GDM1 (cell line): ENCODE results near the gene CPT2.
A peak's percentile ranks its signal among the peaks of the same experiment; 100 is the strongest.

Experiments
- DNase-seq: peaks from one replicate; lab custom pipeline; 2025; lab: John Stamatoyannopoulos, UW

The CPT2 gene

GRCh38 chr1:53196485-53197290, at the start of gene CPT2:
Gene CPT2 (plus strand): TSS chr1:53196824. CDS start chr1:53196944, 120 bp downstream.
- peak; percentile 93 for DNase-seq

DNA sequence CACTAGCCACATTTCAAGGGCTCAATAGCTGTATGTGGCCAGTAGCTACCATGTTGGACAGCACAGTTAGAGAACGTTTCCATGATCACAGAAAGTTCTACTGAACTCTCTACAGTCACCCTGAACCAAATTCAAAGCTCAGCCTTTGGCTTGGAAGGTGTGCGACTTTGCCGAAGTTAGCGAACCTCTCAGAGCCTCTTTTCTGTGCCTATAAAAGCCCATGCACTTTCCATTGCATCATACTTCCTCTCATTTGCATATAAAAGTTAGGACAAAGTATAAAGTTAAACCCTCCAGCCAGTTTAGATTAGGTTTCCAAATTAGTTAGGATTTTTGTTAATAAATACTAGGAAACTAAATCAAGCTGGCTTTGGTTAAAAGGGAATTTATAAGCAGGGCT, 49.5 kb upstream of the CPT2 start:
- DNase-seq: no peak

DNA sequence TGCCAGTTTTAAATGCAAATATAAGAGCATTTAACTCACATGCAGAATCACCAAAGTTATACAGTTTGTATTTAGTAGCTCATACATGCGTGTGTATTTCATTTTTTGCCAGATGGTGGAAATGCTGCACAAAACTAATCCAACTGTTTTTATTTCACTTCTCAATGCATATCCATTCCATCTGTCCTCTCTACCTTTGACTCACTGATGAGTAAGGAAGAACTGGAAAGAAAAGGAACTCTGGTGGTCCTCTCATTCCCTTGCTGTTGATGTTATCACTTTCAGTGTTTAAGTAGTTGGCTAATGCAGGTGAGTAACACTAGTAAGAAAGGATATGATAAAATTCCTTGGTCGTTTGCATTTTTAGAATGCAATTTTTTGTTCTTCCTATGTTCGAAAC, 48.5 kb upstream of the CPT2 start:
- no peak for DNase-seq

- DNase-seq: no peak
Measured at GRCh38 chr1:53153752-53154151, 42.9 kb upstream of the CPT2 start.

GRCh38 chr1:53154859-53155438, 41.7 kb upstream of the CPT2 start:
- no peak for DNase-seq

DNA sequence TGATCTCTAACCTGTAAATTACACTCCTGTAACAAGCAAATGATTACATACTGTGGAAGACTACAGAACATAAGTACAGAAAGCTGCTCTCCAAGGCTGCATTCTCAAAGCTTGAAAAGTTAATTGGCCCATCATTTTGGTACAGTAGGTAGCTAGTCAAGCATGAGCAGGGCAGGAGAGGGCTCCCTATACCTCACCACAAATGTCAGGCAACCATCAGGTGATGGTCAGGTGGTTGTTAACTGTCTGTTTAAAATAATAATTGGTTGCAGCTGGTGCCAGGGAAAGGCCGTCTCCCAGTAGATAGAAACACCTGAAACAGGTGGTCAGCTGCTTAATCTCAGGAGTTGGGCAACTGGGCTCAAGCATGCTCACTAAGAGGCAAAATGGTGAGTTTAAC, 41.1 kb upstream of the CPT2 start:
- no peak for DNase-seq

DNA sequence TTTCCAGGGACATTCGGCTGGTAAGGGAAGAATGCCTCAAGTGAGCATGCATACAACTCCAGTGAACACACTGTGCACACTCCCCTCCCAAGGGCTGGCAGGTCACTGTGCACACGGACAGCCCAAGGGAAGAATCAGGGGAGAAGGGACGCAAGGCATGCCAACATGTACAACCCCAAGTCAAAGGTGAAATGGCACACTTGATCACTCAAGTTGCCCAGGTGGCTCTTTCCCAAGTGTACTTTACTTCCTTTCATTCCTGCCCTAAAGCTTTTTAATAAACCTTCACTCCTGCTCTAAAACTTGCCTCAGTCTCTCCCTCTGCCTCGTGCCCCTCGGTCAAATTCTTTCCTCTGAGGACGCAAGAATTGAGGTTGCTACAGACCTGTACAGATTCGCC, 40.7 kb upstream of the CPT2 start:
- no peak for DNase-seq

GRCh38 chr1:53156783-53157182, 39.8 kb upstream of the CPT2 start:
- no peak for DNase-seq

GRCh38 chr1:53158900-53159299, 37.7 kb upstream of the CPT2 start:
- DNase-seq: no peak

DNA sequence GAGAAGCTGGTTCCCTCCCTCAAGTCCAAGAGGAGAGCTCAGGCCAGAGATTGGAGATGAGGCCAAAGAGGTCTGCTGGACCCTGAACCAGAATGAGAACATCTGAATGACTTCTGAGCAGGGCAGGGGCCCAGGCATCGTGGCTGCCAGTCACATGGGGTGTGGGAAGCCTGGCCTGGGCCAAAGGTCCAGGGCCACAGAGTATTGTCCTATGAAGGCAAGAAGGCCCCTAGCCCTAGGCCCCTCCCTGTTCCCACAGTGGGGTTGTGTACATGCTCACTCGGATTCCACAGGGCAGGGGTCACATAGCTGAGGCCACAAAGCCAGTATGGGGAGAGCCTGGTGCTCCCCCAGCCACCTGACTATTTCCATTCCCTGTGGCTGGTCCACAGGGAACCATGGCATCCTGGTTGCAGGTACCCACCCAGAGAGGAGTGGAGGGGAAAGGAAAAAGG, 35.7 kb upstream of the CPT2 start:
- no peak for DNase-seq

GRCh38 chr1:53162621-53163020, 34.0 kb upstream of the CPT2 start:
- no peak for DNase-seq

DNA sequence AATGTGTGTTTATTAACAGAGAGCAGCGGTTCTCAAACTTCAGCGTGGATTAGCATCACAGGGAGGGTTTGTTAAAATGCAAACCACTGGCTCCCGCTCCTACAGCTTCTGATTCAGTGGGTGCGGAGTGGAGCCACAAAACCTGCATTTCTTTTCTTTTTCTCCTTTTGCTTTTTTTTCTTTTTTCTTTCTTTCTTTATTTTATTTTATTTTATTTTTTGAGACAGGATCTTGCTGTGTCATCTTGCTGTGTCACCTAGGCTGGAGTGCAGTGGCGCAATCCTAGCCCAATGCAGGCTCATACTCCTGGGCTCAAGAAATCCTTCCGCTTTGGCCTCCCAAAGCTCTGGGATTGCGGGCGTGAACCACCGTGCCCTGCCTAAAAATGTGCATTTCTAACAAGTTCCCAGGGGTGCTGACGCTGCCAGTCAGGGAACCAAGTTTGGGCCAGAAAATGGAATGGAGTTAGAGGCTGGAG, 33.3 kb upstream of the CPT2 start:
- DNase-seq: no peak

DNA sequence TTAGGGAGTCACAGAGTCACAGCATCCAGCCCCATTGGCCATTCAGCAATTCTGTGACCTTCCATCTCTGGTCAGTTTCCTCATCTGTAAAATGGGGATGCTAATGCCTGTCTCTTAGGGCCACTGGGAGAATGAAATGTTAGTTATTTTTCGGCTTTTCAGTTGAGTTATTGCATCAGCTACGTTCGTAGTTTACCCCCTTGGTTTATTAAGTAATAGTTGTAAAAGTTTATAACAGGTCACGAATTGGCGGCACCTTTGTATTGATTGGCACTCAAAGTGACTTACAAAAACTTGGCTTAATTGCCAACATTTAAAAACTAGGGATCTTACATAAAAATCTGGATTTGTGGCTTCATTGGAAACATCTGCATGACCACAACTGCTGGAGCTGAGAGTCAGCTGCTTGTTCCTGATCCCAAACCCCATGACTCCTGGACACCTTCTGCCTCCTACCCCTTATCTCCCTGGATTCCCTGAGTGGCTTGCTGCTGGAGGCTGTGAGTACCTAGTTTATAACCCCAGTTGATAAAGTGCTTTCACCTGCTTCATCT, 31.1 kb upstream of the CPT2 start:
- DNase-seq: no peak

DNA sequence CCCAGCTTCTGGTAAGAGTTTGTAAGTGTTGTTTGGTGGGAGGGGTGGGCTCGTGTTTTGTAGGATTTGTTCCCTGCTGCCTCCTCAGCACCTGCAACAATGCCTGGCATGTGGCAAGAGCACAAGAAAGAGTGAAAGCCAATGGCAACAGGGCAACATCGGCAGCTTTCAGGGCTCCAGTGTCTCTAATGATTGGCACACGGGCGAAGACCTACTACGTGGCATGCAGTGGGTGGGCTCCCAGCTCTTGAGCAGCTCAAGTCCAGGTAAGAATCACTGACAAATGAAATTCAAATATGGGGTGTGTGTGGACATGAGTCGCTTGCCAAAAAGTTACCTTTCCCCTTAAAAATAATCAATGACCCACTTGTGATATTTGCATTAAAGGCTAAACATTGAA, 30.3 kb upstream of the CPT2 start:
- no peak for DNase-seq

DNA sequence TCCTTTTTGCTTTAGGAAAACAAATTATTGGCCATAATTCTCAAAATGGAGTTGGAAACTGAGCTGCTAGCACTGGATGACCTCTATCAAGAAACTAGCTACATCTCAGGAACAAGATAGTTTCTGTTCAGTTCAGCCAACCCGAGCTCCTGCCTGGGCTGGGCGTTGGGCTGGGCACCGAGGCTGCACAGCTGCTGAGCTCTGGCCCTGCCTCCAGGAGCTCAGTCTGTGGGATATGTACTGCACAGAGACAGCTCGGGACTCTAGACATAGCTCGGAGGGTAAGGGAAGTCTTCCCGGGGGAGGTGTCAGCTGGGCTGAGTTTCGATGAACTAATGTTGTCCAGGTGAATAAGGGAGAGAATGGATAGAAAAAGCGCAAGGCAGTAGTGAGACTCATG, 29.7 kb upstream of the CPT2 start:
- no peak for DNase-seq

- DNase-seq: no peak
Measured at GRCh38 chr1:53172426-53173128, 24.0 kb upstream of the CPT2 start.

DNA sequence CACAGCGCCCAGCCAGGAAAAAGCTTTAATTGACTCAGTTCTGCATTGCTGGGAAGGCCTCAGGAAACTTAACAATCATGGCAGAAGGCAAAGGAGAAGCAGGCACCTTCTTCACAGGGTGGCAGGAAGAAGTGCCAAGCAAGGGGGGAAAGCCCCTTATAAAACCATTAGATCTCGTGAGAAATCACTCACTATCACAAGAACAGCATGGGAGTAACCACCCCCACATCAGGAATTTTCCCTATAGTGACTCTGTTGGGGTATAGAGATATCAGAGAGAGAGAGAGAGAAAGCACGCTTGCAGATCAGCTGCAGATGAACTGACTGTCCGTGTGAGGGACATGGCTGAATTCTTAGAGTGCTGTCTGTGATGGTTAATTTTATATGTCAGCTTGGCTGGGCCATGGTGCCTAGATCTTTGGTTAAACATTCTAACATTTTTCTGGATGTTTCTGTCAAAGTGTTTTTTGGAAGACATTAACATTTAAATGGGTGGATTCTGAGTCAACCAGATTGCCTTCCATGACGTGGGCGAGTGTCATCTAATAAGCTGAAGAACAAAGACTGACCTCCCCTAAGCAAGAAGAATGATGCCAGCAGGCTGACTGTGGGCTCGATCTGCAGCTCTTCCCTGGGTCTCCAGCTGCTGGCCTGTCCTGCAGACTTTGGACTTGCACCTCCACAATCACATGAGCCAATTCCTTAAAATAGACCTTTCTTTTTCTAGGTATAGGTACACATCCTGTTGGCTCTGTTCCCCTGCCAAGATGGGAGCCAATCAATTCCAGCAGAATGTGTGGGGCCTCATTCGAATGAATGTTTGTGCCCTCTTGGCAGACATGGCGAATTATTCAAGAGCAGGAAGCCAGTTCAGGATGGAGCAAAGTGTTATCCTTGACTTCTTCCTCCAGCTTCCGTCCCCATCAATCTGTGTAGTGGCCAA, 21.4 kb upstream of the CPT2 start:
- DNase-seq: no peak

- no peak for DNase-seq
Measured at GRCh38 chr1:53176452-53177208, 20.0 kb upstream of the CPT2 start.

GRCh38 chr1:53180226-53180625, 16.4 kb upstream of the CPT2 start:
- DNase-seq: no peak

DNA sequence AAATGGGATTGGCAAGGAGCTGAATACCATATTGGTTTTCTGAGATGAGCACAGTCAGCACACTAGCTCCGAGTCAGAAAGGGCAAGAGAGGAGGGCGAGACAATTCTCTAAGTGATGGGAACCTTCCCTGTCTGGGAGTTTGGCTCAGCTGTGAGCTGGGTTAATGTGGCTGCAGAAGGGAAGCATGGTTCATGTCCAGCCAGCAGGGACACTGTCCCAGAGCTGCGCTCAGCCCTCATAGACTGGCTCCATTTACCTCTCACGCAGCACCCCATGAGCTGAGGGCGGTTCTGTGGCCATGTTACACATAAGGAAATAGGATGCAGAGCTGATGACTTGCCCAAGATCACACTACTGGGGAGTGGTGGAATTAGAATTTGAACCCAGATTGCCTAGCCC, 15.7 kb upstream of the CPT2 start:
- no peak for DNase-seq

DNA sequence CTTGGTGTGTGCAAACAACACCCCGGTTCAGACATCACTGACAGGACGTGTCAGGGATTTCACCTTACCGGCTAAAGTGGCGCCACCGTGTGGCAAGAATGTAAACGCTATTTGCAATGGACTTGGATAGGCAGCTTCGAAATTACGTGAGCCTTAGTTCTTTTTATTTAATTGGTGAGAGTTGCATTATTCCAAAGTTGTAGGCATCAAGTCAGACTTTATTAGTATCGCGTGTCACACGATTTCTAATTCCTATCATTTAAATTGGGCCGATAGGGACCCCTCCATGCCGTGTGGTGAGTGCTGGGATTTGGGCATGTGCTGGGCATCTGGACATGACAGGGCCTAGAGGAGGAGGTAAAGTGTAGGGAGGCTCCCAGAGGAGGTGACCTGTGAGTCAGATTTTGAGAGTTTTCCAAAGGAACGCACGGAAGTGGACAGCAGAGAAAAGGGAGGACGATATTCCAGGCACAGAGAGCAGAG, 14.5 kb upstream of the CPT2 start:
- DNase-seq: peak; percentile 46
